ENCODE results near the gene FAM107B. TPM values are rescaled to one million over a fixed set of nuclear protein-coding genes. Genes with fewer than 3 reads are reported as not detected.
A peak's percentile ranks its signal among the peaks of the same experiment; 100 is the strongest.
"Not testable (repeated sequence)": the region's sequence is repeated elsewhere in the genome, so short reads cannot be mapped to it uniquely, and the experiment has no call there.

The FAM107B gene
- polyA plus RNA-seq, 4 donors = 85.6 to 118 (median 114) TPM

GRCh38 chr10:14737808-14738545, 36.7 kb downstream of the FAM107B start:
- no peak for DNase-seq (ENCODE audit: low read depth in 4 of 4, low spot score in 3 of 4)

- DNase-seq (ENCODE audit: low read depth in 4 of 4, low spot score in 3 of 4) = peak in 3 of 4 donors; percentile 16 to 41 (median 18)
Observed at GRCh38 chr10:14736600-14737081, 38.1 kb downstream of the FAM107B start.

GRCh38 chr10:14736043-14736442, 38.7 kb downstream of the FAM107B start:
- DNase-seq (ENCODE audit: low read depth in 4 of 4, low spot score in 3 of 4) = no peak

DNA sequence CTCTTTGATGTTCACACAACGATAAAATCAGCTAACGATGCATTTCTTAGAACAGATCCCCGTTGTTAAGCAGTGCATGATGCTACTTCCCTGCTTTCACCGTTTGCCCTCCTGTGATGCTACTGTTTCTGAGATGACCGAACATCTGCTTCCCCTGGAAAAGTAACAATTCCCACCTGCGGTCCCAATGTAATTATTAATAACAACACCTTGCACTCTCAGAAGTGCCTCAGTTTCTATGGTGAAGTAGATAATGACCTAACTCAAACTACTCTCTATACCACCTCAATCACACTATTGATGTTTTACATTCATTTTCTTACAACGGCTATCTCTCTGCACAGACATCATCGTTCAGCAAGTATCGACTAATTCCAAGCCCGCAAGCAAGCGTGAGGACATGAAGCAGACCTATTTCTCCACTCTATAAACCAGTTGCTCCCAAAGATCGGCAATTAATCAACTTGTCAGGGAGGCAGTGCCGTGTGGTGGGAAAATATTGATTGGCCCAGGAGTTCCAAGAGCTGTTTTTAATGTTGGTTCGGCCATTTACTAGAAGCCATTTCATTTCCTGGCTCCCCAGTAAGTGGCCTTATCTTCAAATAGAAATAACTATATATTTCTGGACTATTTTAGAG, 42.7 kb downstream of the FAM107B start:
- DNase-seq (ENCODE audit: low read depth in 4 of 4, low spot score in 3 of 4) = no peak

DNA sequence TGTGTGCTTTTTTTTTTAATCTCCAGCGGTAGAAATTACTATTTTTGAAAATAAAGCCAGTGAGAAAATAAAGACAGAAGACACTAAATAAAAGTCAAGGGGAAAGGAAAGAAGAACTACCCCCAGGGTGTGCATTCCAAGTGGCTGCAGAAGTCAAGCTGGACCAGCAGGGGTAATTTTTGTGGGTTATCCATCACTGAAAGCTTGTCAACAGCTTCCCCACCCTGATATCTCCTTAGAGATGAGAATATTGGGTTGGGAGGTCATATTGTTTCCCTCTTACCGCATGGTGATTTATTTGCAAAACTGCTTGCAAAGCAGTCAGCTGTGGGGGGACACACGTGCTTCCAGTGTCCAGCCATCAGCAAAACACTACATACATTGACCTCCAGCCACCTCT, 46.4 kb downstream of the FAM107B start:
- DNase-seq (ENCODE audit: low read depth in 4 of 4, low spot score in 3 of 4) = no peak

- no peak for DNase-seq (ENCODE audit: low read depth in 4 of 4, low spot score in 3 of 4)
Observed at GRCh38 chr10:14727924-14728323, 46.8 kb downstream of the FAM107B start.

DNA sequence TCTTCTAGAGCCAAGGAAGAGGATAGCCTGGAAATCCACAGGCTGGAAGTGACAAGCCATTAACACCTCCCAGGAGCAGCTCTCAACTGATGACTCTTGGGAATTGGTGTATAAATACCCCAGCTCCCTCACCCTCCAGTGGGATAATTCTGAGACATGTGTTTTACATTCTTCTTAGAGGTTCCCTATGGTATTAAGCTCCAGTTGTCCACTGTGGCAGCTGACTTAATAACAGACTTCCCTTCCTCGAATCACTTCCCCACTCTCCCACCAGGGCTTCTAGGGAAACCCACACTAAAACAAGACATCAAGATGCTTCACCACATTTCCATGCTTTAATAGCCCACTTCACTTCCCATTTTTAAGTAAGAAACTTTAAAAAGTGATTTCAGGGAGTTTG, 47.2 kb downstream of the FAM107B start:
- DNase-seq (ENCODE audit: low read depth in 4 of 4, low spot score in 3 of 4) = no peak

GRCh38 chr10:14724931-14725330, 49.8 kb downstream of the FAM107B start:
- DNase-seq (ENCODE audit: low read depth in 4 of 4, low spot score in 3 of 4) = no peak

- DNase-seq (ENCODE audit: low read depth in 4 of 4, low spot score in 3 of 4) = no peak
Observed at GRCh38 chr10:14723052-14723689, 51.5 kb downstream of the FAM107B start.

- no peak for DNase-seq (ENCODE audit: low read depth in 4 of 4, low spot score in 3 of 4)
Observed at GRCh38 chr10:14717552-14717951, 57.1 kb downstream of the FAM107B start.

DNA sequence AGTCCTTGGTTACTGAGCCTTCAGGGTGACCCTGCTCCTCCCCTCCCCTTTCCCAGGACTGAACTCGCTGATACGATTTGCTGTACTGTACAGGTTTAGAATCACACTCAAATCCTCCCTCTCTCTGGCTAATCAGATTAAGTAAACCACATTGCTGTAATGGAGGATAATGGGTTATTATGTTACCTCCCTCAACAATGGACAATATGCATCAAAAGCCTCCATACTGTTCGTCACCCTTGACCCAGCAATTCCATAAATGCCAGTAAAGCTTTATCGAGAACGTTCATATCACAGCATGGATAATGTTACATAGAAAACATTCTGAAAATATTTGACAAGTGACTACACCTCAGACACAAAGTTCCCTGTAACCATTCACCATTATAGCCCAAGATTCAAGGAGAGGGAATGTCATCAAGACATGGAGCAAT, 61.7 kb downstream of the FAM107B start:
- no peak for DNase-seq (ENCODE audit: low read depth in 4 of 4, low spot score in 3 of 4)

GRCh38 chr10:14709344-14709743, 65.4 kb downstream of the FAM107B start:
- not testable (repeated sequence) for DNase-seq (ENCODE audit: low read depth in 4 of 4, low spot score in 3 of 4)

- DNase-seq (ENCODE audit: low read depth in 4 of 4, low spot score in 3 of 4) = no peak
Observed at GRCh38 chr10:14707481-14707880, 67.2 kb downstream of the FAM107B start.

DNA sequence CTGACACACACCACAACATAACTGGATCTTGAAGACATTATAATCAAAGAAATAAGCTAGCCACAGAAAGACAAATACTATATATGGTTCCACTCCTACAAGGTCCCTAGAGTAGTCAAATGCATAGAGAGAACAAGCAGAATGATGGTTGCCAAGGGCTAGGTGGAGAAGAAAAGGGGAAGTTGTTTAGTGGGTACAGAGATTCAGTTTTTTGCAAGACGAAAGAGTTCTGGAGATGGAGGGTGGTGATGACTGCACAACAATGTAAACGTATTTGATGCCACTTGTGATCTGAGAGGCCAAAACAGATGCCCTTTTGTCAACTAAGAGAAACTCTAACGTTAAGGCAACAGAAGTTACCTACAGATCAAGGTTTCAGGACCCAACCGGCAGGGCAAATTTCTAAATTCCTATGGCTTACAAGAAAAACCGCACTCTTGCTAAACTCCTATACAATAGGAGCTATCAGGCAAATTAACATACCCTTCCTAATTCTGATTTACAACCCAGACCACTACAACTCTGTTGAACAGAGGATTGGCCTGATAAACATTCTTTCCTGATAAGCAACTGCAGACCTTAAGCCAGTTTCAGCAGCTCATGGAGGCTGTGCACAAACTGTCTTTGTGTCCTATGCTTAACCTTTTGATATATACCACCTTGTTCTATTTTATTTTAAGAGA, 69.0 kb downstream of the FAM107B start:
- DNase-seq (ENCODE audit: low read depth in 4 of 4, low spot score in 3 of 4) = no peak

DNA sequence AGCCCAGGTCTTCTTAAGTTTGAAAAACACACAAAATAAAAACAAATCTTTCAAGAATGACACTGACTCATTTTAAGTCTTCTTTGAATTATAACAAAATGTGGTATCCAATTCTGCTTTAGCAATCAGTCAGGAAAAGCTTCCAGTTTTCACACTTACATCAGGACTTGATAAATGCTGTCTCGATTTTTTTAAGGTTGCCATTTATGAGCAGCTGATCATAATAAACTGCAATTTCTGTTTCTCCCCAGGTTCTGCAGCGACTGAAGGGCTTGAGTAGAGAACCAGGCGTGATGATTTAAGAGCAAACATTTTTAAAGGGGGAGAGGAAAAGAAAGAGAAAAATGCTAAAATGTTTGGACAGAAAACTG, 71.1 kb downstream of the FAM107B start:
- DNase-seq (ENCODE audit: low read depth in 4 of 4, low spot score in 3 of 4) = no peak

GRCh38 chr10:14701466-14701865, 73.2 kb downstream of the FAM107B start:
- no peak for DNase-seq (ENCODE audit: low read depth in 4 of 4, low spot score in 3 of 4)

- no peak for DNase-seq (ENCODE audit: low read depth in 4 of 4, low spot score in 3 of 4)
Observed at GRCh38 chr10:14700546-14700945, 74.2 kb downstream of the FAM107B start.

- DNase-seq (ENCODE audit: low read depth in 4 of 4, low spot score in 3 of 4) = no peak
Observed at GRCh38 chr10:14699482-14699881, 75.2 kb downstream of the FAM107B start.

DNA sequence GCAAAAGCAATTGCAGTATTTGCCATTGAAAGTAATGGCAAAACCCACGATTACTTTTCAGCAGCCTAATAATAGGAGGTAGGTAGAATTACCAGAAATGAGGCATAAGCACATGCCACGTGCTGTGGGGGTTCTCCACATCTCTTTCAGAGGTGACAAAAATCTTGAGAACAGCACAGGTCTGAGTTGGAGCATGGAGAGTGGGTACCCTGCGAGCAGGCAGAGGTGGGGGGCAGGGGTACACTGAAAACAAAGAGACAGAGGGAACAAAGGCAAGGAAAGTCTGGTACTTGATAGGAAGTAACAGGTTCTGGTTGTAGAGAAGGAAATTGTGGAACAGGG, 75.9 kb downstream of the FAM107B start:
- no peak for DNase-seq (ENCODE audit: low read depth in 4 of 4, low spot score in 3 of 4)

DNA sequence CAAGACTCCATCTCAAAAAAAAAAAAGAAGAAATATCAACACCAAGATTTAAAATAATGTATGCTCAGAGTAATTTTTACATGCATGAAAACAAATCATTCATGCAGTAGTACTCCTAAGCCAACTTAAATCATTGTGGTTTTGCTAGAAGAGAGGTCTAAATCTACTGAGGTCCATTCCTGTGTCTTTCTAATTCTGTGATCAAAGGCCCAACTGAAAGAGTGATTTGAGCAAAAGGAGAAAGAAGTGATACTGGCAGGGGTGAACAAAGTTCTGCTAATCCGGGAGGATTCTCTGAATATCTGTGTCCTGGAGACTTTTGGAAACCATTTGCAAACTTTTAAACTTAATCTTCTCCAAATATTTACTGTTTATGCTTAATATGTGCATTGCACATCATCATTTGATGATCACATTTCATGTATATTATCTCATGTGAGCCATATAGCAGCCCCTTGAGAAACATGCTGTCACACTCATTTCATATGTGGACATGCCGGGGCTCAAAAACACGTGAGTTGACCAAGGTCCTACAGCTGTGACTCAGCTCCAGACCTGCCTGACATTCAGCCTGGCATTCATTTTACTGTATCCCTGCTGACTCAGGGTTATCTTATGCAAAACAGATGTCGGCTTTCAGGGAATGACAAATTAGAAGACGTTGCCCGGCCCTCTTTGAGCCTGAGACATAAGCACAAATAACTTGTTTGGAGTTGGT, 76.4 kb downstream of the FAM107B start:
- no peak for DNase-seq (ENCODE audit: low read depth in 4 of 4, low spot score in 3 of 4)

DNA sequence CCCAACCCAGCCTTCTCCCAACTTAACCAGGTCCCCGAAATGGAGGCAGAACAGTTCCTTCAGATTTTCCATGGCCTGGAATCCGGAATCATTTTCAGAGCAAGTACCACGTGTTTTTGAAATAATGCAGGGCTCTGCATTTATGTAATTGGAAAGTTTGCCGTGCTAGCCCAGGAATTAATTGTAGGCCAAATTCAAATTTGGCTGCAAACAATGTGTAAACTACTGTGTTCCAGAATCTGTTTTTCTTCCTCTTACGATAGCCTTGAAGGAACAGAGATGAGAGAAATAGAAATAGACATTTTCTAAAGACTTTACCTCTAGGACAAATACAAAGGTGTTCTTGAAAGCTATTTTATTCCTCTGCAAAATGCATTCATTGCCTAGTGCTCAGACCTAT, 77.4 kb downstream of the FAM107B start:
- DNase-seq (ENCODE audit: low read depth in 4 of 4, low spot score in 3 of 4) = no peak
